Neural cell (in vitro differentiated cells): ENCODE results near the gene C19orf73. TPM values are rescaled to one million over a fixed set of nuclear protein-coding genes. Genes with fewer than 3 reads are reported as not detected.
A peak's percentile ranks its signal among the peaks of the same experiment; 100 is the strongest.

Experiments
- H2AFZ ChIP-seq: fragments of 200-600, 300-800 bp; sonication (generic), shearing (Covaris generic); 2 replicates; pipeline ENCODE4 v1.6.0; 2014; ENCODE audit warnings: low read depth, mild to moderate bottlenecking, antibody characterized with exemption, low read length, moderate library complexity
- H3F3A ChIP-seq: fragments of 200-600 bp; shearing (Covaris generic); 2 replicates; pipeline ENCODE4 v1.6.1; 2016; ENCODE audit warnings: mild to moderate bottlenecking, moderate library complexity, mixed read lengths, antibody characterized with exemption, low read length; ENCODE audit not compliant: insufficient read depth, poor library complexity, severe bottlenecking
- H3K27ac ChIP-seq: fragments of 200-600, 300-800 bp; sonication (generic), shearing (Covaris generic); 2 replicates; pipeline ENCODE4 v1.5.1; 2014; ENCODE audit warnings: mild to moderate bottlenecking, low read length, moderate library complexity
- H3K27me3 ChIP-seq: fragments of 300-800, 200-600 bp; sonication (generic), shearing (Covaris generic); 2 replicates; pipeline ENCODE4 v1.6.0; 2014; ENCODE audit warnings: mild to moderate bottlenecking, low read depth, low read length, moderate library complexity; ENCODE audit not compliant: insufficient read depth
- H3K36me3 ChIP-seq: fragments of 300-800, 200-600 bp; sonication (generic), shearing (Covaris generic); 2 replicates; pipeline ENCODE4 v1.5.1; 2014; ENCODE audit warnings: mild to moderate bottlenecking, antibody characterized with exemption, low read length, moderate library complexity; ENCODE audit not compliant: insufficient read depth
- H3K4me2 ChIP-seq: fragments of 300-800, 200-600 bp; sonication (generic), shearing (Covaris generic); 2 replicates; pipeline ENCODE4 v1.6.0; 2014; ENCODE audit warnings: mild to moderate bottlenecking, low read length
- H3K4me3 ChIP-seq: fragments of 300-800, 200-600 bp; sonication (generic), shearing (Covaris generic); 2 replicates; pipeline ENCODE4 v1.5.1; 2014; ENCODE audit warnings: mild to moderate bottlenecking, low read length, moderate library complexity
- H3K79me2 ChIP-seq: fragments of 200-600 bp; shearing (Covaris generic); replicated peaks from 2 replicates; pipeline ENCODE4 v1.6.0; 2014; ENCODE audit warnings: mild to moderate bottlenecking, low read length, moderate library complexity; ENCODE audit not compliant: insufficient read depth
- H3K9ac ChIP-seq: fragments of 300-800, 200-600 bp; sonication (generic), shearing (Covaris generic); 2 replicates; pipeline ENCODE4 v1.6.1; 2016; ENCODE audit warnings: mild to moderate bottlenecking, low read length, mixed read lengths
- H3K9me2 ChIP-seq: fragments of 200-600 bp; shearing (Covaris generic); 2 replicates; pipeline ENCODE4 v1.6.1; 2016; ENCODE audit warnings: mild to moderate bottlenecking, low read length, mixed read lengths; ENCODE audit not compliant: insufficient read depth
- H3K9me3 ChIP-seq: fragments of 200-600, 300-800 bp; sonication (generic), shearing (Covaris generic); 2 replicates; pipeline ENCODE4 v1.6.1; 2016; ENCODE audit warnings: mild to moderate bottlenecking, mixed run types, low read length, moderate library complexity, mixed read lengths
- H4K20me1 ChIP-seq: fragments of 200-600 bp; shearing (Covaris generic); 2 replicates; pipeline ENCODE4 v1.6.1; 2016; ENCODE audit warnings: mild to moderate bottlenecking, mixed run types; ENCODE audit not compliant: insufficient read depth
- EP300 ChIP-seq: fragments of 450-650 bp; conservative IDR thresholded peaks from 2 replicates; pipeline ENCODE4 v1.6.1; 2014; ENCODE audit warnings: antibody characterized with exemption, mild to moderate bottlenecking, moderate library complexity; ENCODE audit not compliant: poor library complexity, severe bottlenecking
- EZH2 ChIP-seq: fragments of 200-600, 300-800 bp; shearing (Covaris generic), sonication (generic); IDR thresholded peaks from 2 replicates; pipeline ENCODE4 v1.6.1; 2014; ENCODE audit warnings: antibody characterized with exemption, low read length, borderline replicate concordance, mild to moderate bottlenecking; ENCODE audit not compliant: insufficient read depth, poor library complexity, severe bottlenecking
- MXI1 ChIP-seq: fragments of 450-650 bp; conservative IDR thresholded peaks from 2 replicates; pipeline ENCODE4 v1.6.1; 2014; ENCODE audit warnings: antibody characterized with exemption, mild to moderate bottlenecking; ENCODE audit not compliant: poor library complexity, severe bottlenecking
- POLR2AphosphoS5 ChIP-seq: IDR thresholded peaks from 2 replicates; pipeline ENCODE4 v1.6.1; 2012
- RAD21 ChIP-seq: fragments of 450-650 bp; conservative IDR thresholded peaks from 2 replicates; pipeline ENCODE4 v1.6.1; 2014; ENCODE audit warnings: antibody characterized with exemption, mild to moderate bottlenecking, moderate library complexity
- SMC3 ChIP-seq: fragments of 450-650 bp; conservative IDR thresholded peaks from 2 replicates; pipeline ENCODE4 v1.6.1; 2014; ENCODE audit warnings: antibody characterized with exemption, mild to moderate bottlenecking, moderate library complexity; ENCODE audit not compliant: poor library complexity
- TAF1 ChIP-seq: IDR thresholded peaks from 2 replicates; pipeline ENCODE4 v1.6.1; 2012; ENCODE audit warnings: low read depth
- polyA plus RNA-seq: library from polyadenylated mRNA; depleted of rRNA; stranded (reverse); fragments of >200 nt; gene quantifications from 2 replicates; pipeline ENCODE4 v1.2.3, GENCODE V29; 2014
- TF ChIP-seq, protein P1 (sequence below): fragments of 450-650 bp; IDR thresholded peaks from 2 replicates; pipeline ENCODE4 v1.5.1; 2014; ENCODE audit warnings: antibody characterized with exemption, mild to moderate bottlenecking, moderate library complexity; ENCODE audit not compliant: poor library complexity, severe bottlenecking
- TF ChIP-seq, protein P2 (sequence below): IDR thresholded peaks from 2 replicates; pipeline ENCODE4 v1.6.1; 2012; ENCODE audit warnings: borderline replicate concordance

The C19orf73 gene
- polyA plus RNA-seq, 1 donor from 2014 or later: 8.4 TPM

DNA sequence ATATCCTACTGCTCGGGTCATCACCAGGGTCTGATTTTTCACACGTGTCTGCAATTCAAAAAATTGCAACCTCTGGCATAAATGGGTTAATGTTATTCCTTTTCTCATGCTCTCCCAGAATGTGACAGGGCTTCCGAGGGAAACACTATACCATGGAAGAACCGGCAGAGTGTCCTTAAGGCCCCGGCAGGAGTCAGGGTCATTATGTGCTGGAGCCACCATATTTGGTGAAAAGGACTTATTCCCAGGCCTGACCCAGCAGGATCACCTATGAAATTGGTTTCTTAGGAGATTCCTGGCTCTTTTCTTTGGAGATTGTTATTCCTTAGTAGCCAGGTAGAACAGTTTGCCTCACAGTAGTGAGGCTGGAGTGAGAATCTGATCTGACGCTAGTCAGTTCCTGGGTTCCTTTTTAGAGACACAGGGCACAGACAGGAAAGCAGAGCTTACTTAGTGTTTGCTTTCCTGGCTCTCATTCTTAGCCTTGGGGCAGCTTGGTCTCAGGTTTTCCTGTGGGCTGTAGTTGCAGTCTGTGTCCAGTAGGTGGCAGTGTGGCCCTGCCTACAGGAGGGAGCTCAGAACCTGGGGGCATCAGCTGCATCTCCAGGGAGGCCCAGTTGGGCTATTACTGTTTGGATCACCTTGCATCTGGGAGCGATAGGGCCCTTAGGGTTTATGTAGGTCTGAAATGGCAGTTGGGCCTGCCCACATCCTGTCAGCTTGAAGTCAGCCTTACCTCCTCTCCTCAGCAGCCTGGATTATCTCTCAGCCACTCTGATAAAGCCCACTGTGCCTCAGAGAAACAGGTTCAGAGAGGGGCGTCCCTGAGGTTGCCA is 21.3 kb downstream of the C19orf73 start:
- Histone ChIP-seq H3K9me3 (no peaks in the 10 kb centered on the region), H2AFZ (no peak overlapping the region), H3K27ac (no peak overlapping the region), H4K20me1 (peaks cover 4% of the 10 kb centered on the region), H3K4me2 (no peak overlapping the region), H3K9ac (no peak overlapping the region), H3K4me3 (no peak overlapping the region), H3K9me2 (no peaks in the 10 kb centered on the region), H3K79me2 (no peaks in the 10 kb centered on the region), H3K27me3 (no peaks in the 10 kb centered on the region), H3F3A (no peaks in the 10 kb centered on the region), H3K36me3 (no peaks in the 10 kb centered on the region)
- TF ChIP-seq SMC3 (peak; percentile 79), RAD21 (peak; percentile 86), EZH2 (no peak)
- TF ChIP-seq, protein P1, sequence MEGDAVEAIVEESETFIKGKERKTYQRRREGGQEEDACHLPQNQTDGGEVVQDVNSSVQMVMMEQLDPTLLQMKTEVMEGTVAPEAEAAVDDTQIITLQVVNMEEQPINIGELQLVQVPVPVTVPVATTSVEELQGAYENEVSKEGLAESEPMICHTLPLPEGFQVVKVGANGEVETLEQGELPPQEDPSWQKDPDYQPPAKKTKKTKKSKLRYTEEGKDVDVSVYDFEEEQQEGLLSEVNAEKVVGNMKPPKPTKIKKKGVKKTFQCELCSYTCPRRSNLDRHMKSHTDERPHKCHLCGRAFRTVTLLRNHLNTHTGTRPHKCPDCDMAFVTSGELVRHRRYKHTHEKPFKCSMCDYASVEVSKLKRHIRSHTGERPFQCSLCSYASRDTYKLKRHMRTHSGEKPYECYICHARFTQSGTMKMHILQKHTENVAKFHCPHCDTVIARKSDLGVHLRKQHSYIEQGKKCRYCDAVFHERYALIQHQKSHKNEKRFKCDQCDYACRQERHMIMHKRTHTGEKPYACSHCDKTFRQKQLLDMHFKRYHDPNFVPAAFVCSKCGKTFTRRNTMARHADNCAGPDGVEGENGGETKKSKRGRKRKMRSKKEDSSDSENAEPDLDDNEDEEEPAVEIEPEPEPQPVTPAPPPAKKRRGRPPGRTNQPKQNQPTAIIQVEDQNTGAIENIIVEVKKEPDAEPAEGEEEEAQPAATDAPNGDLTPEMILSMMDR: peak; percentile 96

DNA sequence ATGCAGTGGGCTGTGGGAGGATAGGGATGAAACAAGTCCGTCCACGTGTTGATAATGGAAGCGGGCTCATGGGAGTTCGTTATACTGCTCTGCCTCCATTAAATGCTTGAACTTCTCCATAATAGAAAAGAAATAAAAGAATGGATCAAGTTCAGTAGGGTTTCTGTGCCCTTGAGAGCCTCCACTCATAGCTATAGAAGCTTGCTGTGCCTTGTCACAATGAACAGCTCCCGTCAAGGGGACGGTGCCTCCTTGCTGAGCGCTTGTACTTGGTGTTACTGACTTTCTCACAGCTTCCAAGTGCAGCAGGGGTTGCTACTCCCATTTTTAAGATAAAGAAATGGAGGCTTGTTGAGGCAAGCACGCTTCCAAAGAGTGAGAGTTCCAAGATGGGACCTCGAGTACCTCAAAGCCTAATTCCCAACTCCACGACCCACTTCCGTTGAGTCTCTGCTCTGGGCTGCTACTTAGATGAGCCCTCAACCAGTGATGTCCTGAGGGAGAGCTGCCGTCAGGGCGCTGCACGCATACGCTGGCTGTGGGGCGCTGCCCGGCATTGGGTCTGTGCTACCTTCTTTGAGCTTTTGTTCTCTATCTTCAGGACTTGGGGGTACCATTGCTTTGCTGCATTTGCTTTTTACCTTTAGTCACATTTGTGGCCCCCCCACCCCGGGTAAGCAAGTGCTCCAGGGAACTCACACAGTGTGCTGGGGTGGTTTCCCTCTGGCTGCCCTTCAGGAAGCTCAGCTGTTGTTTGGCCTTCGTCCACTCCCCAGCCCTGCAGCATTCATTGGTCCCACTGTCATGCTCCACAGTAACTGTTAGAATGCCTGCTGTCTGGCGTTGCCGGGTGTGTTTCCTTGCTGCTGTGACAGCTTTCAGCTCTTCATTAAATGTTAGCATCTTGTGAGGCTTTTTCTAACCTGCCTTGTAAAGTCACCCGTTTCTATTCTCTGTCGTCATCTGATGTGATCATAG is 24.1 kb downstream of the C19orf73 start:
- no peak overlapping the region for H3K9ac ChIP-seq
- H3K79me2 ChIP-seq: peaks cover 3% of the 10 kb centered on the region
- no peak overlapping the region for H3K4me3 ChIP-seq
- no peaks in the 10 kb centered on the region for H3K9me3 ChIP-seq
- peaks cover 4% of the 10 kb centered on the region for H4K20me1 ChIP-seq
- no peak overlapping the region for H2AFZ ChIP-seq
- no peaks in the 10 kb centered on the region for H3K27me3 ChIP-seq
- H3K27ac ChIP-seq: no peak overlapping the region
- no peak overlapping the region for H3K4me2 ChIP-seq
- no peaks in the 10 kb centered on the region for H3K9me2 ChIP-seq
- peaks cover 12% of the 10 kb centered on the region for H3K36me3 ChIP-seq
- H3F3A ChIP-seq: no peaks in the 10 kb centered on the region
- TF ChIP-seq POLR2AphosphoS5 (no peak), SMC3 (no peak), EP300 (no peak), TAF1 (no peak), MXI1 (no peak), EZH2 (no peak), RAD21 (no peak)
- TF ChIP-seq, protein P1: no peak
- TF ChIP-seq, protein P2, sequence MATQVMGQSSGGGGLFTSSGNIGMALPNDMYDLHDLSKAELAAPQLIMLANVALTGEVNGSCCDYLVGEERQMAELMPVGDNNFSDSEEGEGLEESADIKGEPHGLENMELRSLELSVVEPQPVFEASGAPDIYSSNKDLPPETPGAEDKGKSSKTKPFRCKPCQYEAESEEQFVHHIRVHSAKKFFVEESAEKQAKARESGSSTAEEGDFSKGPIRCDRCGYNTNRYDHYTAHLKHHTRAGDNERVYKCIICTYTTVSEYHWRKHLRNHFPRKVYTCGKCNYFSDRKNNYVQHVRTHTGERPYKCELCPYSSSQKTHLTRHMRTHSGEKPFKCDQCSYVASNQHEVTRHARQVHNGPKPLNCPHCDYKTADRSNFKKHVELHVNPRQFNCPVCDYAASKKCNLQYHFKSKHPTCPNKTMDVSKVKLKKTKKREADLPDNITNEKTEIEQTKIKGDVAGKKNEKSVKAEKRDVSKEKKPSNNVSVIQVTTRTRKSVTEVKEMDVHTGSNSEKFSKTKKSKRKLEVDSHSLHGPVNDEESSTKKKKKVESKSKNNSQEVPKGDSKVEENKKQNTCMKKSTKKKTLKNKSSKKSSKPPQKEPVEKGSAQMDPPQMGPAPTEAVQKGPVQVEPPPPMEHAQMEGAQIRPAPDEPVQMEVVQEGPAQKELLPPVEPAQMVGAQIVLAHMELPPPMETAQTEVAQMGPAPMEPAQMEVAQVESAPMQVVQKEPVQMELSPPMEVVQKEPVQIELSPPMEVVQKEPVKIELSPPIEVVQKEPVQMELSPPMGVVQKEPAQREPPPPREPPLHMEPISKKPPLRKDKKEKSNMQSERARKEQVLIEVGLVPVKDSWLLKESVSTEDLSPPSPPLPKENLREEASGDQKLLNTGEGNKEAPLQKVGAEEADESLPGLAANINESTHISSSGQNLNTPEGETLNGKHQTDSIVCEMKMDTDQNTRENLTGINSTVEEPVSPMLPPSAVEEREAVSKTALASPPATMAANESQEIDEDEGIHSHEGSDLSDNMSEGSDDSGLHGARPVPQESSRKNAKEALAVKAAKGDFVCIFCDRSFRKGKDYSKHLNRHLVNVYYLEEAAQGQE: no peak
